Activated naive CD4-positive, alpha-beta T cell treated with anti-CD3 and anti-CD28 coated beads, Interleukin-2, amount 10 ng/mL, durations not matched to agents 7 days and 5 days (primary cell): ENCODE measurements around the gene RGS4.
"Not testable (repeated sequence)": the region's sequence is repeated elsewhere in the genome, so short reads cannot be mapped to it uniquely, and the experiment has no call there.

ENCODE experiments used
- CTCF ChIA-PET: fragments of 350-600 bp; sonication (Branson Sonifier 250); formaldehyde crosslinking; loops from one replicate; lab custom pipeline; 2021; ENCODE audit warnings: antibody characterized with exemption; lab: Charles Lee
- DNase-seq: peaks from one replicate; pipeline ENCODE4 v3.0.0-alpha.2; 2020
- H3K27ac Mint-ChIP-seq: one replicate; pipeline ENCODE4 v1.8.0; 2021; ENCODE audit warnings: mild to moderate bottlenecking, moderate library complexity, mixed read lengths
- H3K27me3 Mint-ChIP-seq: one replicate; pipeline ENCODE4 v1.8.0; 2021; ENCODE audit warnings: mild to moderate bottlenecking, mixed read lengths
- H3K36me3 Mint-ChIP-seq: one replicate; pipeline ENCODE4 v1.8.0; 2021; ENCODE audit warnings: mixed read lengths
- H3K4me1 Mint-ChIP-seq: one replicate; pipeline ENCODE4 v1.8.0; 2021; ENCODE audit warnings: mixed read lengths
- H3K4me3 Mint-ChIP-seq: one replicate; pipeline ENCODE4 v1.8.0; 2021; ENCODE audit warnings: mild to moderate bottlenecking, moderate library complexity, mixed read lengths
- H3K9me3 Mint-ChIP-seq: one replicate; pipeline ENCODE4 v1.8.0; 2021; ENCODE audit warnings: mixed read lengths

RGS4 gene

GRCh38 chr1:163076044-163076443 lies 6.9 kb downstream of the RGS4 start:
- Mint-ChIP-seq H3K4me1 (no peaks in the 10 kb centered on the region), H3K27me3 (peaks cover 8% of the 10 kb centered on the region), H3K9me3 (no peaks in the 10 kb centered on the region), H3K36me3 (no peaks in the 10 kb centered on the region), H3K27ac (no peak overlapping the region), H3K4me3 (no peak overlapping the region)
- no peak for DNase-seq
- CTCF ChIA-PET, result no interaction called here

GRCh38 chr1:163076446-163076845 lies 7.3 kb downstream of the RGS4 start:
- H3K27me3 Mint-ChIP-seq, result peaks cover 8% of the 10 kb centered on the region
- CTCF ChIA-PET, result no interaction called here
- no peaks in the 10 kb centered on the region for H3K9me3 Mint-ChIP-seq
- no peaks in the 10 kb centered on the region for H3K4me1 Mint-ChIP-seq
- H3K27ac Mint-ChIP-seq, result no peak overlapping the region
- DNase-seq, result no peak
- no peak overlapping the region for H3K4me3 Mint-ChIP-seq
- H3K36me3 Mint-ChIP-seq, result no peaks in the 10 kb centered on the region

- H3K27me3 Mint-ChIP-seq, result peaks cover 2% of the 10 kb centered on the region
- H3K27ac Mint-ChIP-seq, result no peak overlapping the region
- H3K9me3 Mint-ChIP-seq, result no peaks in the 10 kb centered on the region
- CTCF ChIA-PET, result no interaction called here
- DNase-seq, result no peak
- no peaks in the 10 kb centered on the region for H3K36me3 Mint-ChIP-seq
- no peak overlapping the region for H3K4me3 Mint-ChIP-seq
- H3K4me1 Mint-ChIP-seq, result no peaks in the 10 kb centered on the region
Observed at GRCh38 chr1:163076981-163077761, 8.0 kb downstream of the RGS4 start.

GRCh38 chr1:163082971-163083370 lies 13.8 kb downstream of the RGS4 start:
- Mint-ChIP-seq H3K4me1 (no peaks in the 10 kb centered on the region), H3K9me3 (no peaks in the 10 kb centered on the region), H3K4me3 (no peak overlapping the region), H3K36me3 (no peaks in the 10 kb centered on the region), H3K27ac (no peak overlapping the region), H3K27me3 (no peaks in the 10 kb centered on the region)
- CTCF ChIA-PET, result interaction anchor here (0.8 kb wide), 1 partner anchor 12 kb away, joined by 3 read pairs; no protein-coding TSS in a partner anchor
- no peak for DNase-seq

GRCh38 chr1:163083690-163084089 lies 14.5 kb downstream of the RGS4 start:
- CTCF ChIA-PET, result interaction anchor here (0.8 kb wide), 1 partner anchor 13 kb away, joined by 3 read pairs; no protein-coding TSS in a partner anchor
- DNase-seq, result no peak
- H3K27ac Mint-ChIP-seq, result no peak overlapping the region
- no peak overlapping the region for H3K4me3 Mint-ChIP-seq
- no peaks in the 10 kb centered on the region for H3K4me1 Mint-ChIP-seq
- H3K27me3 Mint-ChIP-seq, result no peaks in the 10 kb centered on the region
- no peaks in the 10 kb centered on the region for H3K9me3 Mint-ChIP-seq
- no peaks in the 10 kb centered on the region for H3K36me3 Mint-ChIP-seq

- no peak overlapping the region for H3K27ac Mint-ChIP-seq
- H3K36me3 Mint-ChIP-seq, result no peaks in the 10 kb centered on the region
- no peaks in the 10 kb centered on the region for H3K9me3 Mint-ChIP-seq
Observed at GRCh38 chr1:163084330-163084729, 15.2 kb downstream of the RGS4 start.

GRCh38 chr1:163085041-163085903 lies 16.1 kb downstream of the RGS4 start:
- Mint-ChIP-seq H3K27ac (no peak overlapping the region), H3K36me3 (no peaks in the 10 kb centered on the region), H3K4me3 (no peak overlapping the region), H3K27me3 (no peaks in the 10 kb centered on the region), H3K9me3 (no peaks in the 10 kb centered on the region), H3K4me1 (no peaks in the 10 kb centered on the region)
- CTCF ChIA-PET, result interaction anchor here (1.0 kb wide), 1 partner anchor 14 kb away, joined by 3 read pairs; no protein-coding TSS in a partner anchor
- DNase-seq, result no peak

More at GRCh38 chr1:163084330-163084729, 15.2 kb downstream of the RGS4 start:
- no peak for DNase-seq
- Mint-ChIP-seq H3K4me1 (no peaks in the 10 kb centered on the region), H3K27me3 (no peaks in the 10 kb centered on the region), H3K4me3 (no peak overlapping the region)
- CTCF ChIA-PET, result no interaction called here

- Mint-ChIP-seq H3K9me3 (no peaks in the 10 kb centered on the region), H3K27ac (no peak overlapping the region), H3K27me3 (no peaks in the 10 kb centered on the region), H3K36me3 (no peaks in the 10 kb centered on the region), H3K4me3 (no peak overlapping the region), H3K4me1 (no peaks in the 10 kb centered on the region)
- no peak for DNase-seq
- CTCF ChIA-PET, result interaction anchor here (1.0 kb wide), 1 partner anchor 15 kb away, joined by 3 read pairs; no protein-coding TSS in a partner anchor
Observed at GRCh38 chr1:163085904-163086268, 16.7 kb downstream of the RGS4 start.

- H3K9me3 Mint-ChIP-seq, H3K4me3 Mint-ChIP-seq, H3K36me3 Mint-ChIP-seq, H3K27ac Mint-ChIP-seq, H3K27me3 Mint-ChIP-seq, DNase-seq, H3K4me1 Mint-ChIP-seq, CTCF ChIA-PET: not testable (repeated sequence)
Observed at GRCh38 chr1:163089117-163089516, 20.0 kb downstream of the RGS4 start.

- H3K27me3 Mint-ChIP-seq, result no peaks in the 10 kb centered on the region
- no peak overlapping the region for H3K4me3 Mint-ChIP-seq
- no peak for DNase-seq
- H3K36me3 Mint-ChIP-seq, result no peaks in the 10 kb centered on the region
- no peaks in the 10 kb centered on the region for H3K4me1 Mint-ChIP-seq
- no peak overlapping the region for H3K27ac Mint-ChIP-seq
- CTCF ChIA-PET, result no interaction called here
- no peaks in the 10 kb centered on the region for H3K9me3 Mint-ChIP-seq
Observed at GRCh38 chr1:163090321-163090945, 21.3 kb downstream of the RGS4 start.

- no peaks in the 10 kb centered on the region for H3K4me1 Mint-ChIP-seq
- CTCF ChIA-PET, result no interaction called here
- no peak for DNase-seq
- peaks cover 4% of the 10 kb centered on the region for H3K27me3 Mint-ChIP-seq
- H3K36me3 Mint-ChIP-seq, result no peaks in the 10 kb centered on the region
- no peak overlapping the region for H3K27ac Mint-ChIP-seq
- H3K9me3 Mint-ChIP-seq, result no peaks in the 10 kb centered on the region
- no peak overlapping the region for H3K4me3 Mint-ChIP-seq
Observed at GRCh38 chr1:163093169-163093568, 24.0 kb downstream of the RGS4 start.

- Mint-ChIP-seq H3K27me3 (peaks cover 4% of the 10 kb centered on the region), H3K36me3 (no peaks in the 10 kb centered on the region), H3K4me1 (no peaks in the 10 kb centered on the region), H3K9me3 (no peaks in the 10 kb centered on the region), H3K4me3 (no peak overlapping the region), H3K27ac (no peak overlapping the region)
- DNase-seq, result no peak
- CTCF ChIA-PET, result no interaction called here
Observed at GRCh38 chr1:163093579-163093978, 24.4 kb downstream of the RGS4 start.

- Mint-ChIP-seq H3K4me1 (no peaks in the 10 kb centered on the region), H3K9me3 (no peaks in the 10 kb centered on the region), H3K27me3 (peaks cover 4% of the 10 kb centered on the region), H3K4me3 (no peak overlapping the region), H3K27ac (no peak overlapping the region), H3K36me3 (no peaks in the 10 kb centered on the region)
- CTCF ChIA-PET, result no interaction called here
- DNase-seq, result no peak
Observed at GRCh38 chr1:163094182-163094581, 25.0 kb downstream of the RGS4 start.

- CTCF ChIA-PET, result no interaction called here
- Mint-ChIP-seq H3K9me3 (no peaks in the 10 kb centered on the region), H3K27me3 (peaks cover 4% of the 10 kb centered on the region), H3K4me1 (no peaks in the 10 kb centered on the region), H3K27ac (no peak overlapping the region), H3K36me3 (no peaks in the 10 kb centered on the region), H3K4me3 (no peak overlapping the region)
- DNase-seq, result no peak
Observed at GRCh38 chr1:163094589-163094988, 25.4 kb downstream of the RGS4 start.
